HCT116 (cell line): ENCODE results near the gene TLCD3B.

ENCODE experiments used
- POLR2A ChIP-seq: IDR thresholded peaks from 2 replicates; pipeline ENCODE4 v1.7.0; 2011; ENCODE audit warnings: borderline replicate concordance; ENCODE audit not compliant: insufficient read depth, insufficient read length; ENCODE audit errors: extremely low read depth
- ZNF274 ChIP-seq: fragments of 200-500 bp; sonication (Bioruptor generic); IDR thresholded peaks from 2 replicates; pipeline ENCODE4 v1.6.1; 2014; ENCODE audit warnings: mild to moderate bottlenecking, low read depth, low read length, inconsistent platforms
- TF ChIP-seq, protein P1 (sequence below), 3 experiments: fragments of 200-600 bp in 1 of 3; sonication (generic) in 1 of 3; IDR thresholded peaks in 2 of 3; conservative IDR thresholded peaks in 1 of 3; 2 replicates each; pipeline ENCODE4 v1.5.1; 2012 to 2017; ENCODE audit warnings: low read depth in 2 of 3, low read length in 2 of 3, antibody characterized with exemption in 1 of 3, borderline replicate concordance in 1 of 3, control low read depth in 1 of 3, mild to moderate bottlenecking in 1 of 3, mixed read lengths in 1 of 3, mixed run types in 1 of 3, moderate library complexity in 1 of 3; ENCODE audit not compliant: insufficient read depth in 1 of 3

DNA sequence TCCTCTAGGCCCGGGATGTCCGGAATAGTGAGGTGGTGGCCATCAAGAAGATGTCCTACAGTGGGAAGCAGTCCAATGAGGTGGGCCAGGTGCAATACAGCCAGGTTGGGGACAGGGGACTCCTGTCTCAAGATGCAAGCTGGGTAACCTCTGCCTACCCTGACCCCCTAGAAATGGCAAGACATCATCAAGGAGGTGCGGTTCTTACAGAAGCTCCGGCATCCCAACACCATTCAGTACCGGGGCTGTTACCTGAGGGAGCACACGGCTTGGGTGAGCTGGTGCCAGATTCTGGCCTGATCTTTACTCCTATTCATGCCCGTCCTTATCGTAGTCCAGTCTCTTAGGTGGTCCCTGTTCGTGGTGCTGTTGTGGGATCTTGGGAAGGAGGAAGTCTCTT is 53.0 kb downstream of the TLCD3B start:
- TF ChIP-seq, protein P1, sequence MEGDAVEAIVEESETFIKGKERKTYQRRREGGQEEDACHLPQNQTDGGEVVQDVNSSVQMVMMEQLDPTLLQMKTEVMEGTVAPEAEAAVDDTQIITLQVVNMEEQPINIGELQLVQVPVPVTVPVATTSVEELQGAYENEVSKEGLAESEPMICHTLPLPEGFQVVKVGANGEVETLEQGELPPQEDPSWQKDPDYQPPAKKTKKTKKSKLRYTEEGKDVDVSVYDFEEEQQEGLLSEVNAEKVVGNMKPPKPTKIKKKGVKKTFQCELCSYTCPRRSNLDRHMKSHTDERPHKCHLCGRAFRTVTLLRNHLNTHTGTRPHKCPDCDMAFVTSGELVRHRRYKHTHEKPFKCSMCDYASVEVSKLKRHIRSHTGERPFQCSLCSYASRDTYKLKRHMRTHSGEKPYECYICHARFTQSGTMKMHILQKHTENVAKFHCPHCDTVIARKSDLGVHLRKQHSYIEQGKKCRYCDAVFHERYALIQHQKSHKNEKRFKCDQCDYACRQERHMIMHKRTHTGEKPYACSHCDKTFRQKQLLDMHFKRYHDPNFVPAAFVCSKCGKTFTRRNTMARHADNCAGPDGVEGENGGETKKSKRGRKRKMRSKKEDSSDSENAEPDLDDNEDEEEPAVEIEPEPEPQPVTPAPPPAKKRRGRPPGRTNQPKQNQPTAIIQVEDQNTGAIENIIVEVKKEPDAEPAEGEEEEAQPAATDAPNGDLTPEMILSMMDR (IDR thresholded peaks at IDR 0.05 in 2 of 3, conservative IDR thresholded peaks at IDR 0.05 in 1 of 3; ENCODE audit: borderline replicate concordance in 1 of 3, insufficient read depth in 1 of 3, low read depth in 2 of 3, low read length in 2 of 3) = no peak
- TF ChIP-seq POLR2A (no peak), ZNF274 (no peak)
